ENCODE results near the gene ATF7. TPM values are rescaled to one million over a fixed set of nuclear protein-coding genes. Genes with fewer than 3 reads are reported as not detected.

The ATF7 gene
- total RNA-seq, 1 donor, result 17.4 TPM

DNA sequence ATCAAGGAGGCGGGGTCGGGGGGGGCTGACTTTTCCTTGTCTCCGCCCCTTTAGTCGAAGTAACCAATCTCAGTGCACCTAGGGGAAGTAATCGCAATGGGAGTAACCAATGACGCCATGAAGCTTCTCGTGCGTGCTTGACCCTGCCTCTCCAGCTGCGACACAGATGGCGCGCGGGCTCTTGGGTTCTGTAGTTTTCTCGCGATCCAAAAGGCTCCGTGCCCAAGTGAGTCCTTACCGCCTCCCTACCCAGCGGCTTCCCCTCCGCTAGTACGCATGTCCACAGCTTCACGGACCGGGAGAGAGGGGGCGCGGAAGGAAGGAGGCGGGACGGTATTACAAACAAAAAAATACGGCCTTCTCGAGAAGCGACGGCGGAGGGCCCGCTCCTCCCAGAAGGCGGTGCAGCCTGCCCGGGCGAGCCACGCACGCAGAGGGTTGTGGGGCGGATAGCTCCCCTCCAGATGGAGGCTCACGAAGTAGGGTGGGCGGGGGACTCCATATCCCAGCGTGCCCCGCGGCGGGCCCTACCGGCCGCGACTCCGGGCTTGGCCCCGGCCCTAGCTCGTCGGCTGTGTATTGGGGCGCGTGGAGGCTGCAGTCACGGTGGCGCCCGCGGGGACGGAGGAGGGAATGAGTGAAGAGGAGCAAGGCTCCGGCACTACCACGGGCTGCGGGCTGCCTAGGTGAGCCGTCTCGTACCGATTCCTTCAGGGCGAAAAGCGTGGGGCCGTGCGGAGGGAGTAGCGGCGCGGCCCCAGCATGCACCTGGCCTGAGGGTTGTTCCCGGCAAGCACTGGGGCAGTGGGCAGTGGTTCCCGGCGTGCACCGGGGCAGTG lies 125.2 kb downstream of the ATF7 start, which contains the start of gene TARBP2:
TSS of gene TARBP2 (plus strand) at position 508 of the 839 bp plus-strand sequence. CDS start at position 634, 126 bp downstream.
- H2AFZ ChIP-seq (ENCODE audit: low read length), result peak within 1 kb of the TSS; percentile 86
- no peaks in the 10 kb centered on the region for H3K9me3 ChIP-seq (ENCODE audit: low read depth, low read length)
- H3K4me1 ChIP-seq (ENCODE audit: insufficient read depth, low read length), result peaks cover 70% of the 10 kb centered on the region
- peak within 1 kb of the TSS; percentile 88 for H3K4me2 ChIP-seq (ENCODE audit: insufficient read depth, low read length)
- H4K20me1 ChIP-seq (ENCODE audit: insufficient read depth, low read length), result peaks cover 3% of the 10 kb centered on the region
- peak; percentile 97 for DNase-seq (ENCODE audit: insufficient read length, low spot score, missing footprints)
- no peaks in the 10 kb centered on the region for H3K27me3 ChIP-seq (ENCODE audit: insufficient read depth, low read length)
- H3K36me3 ChIP-seq (ENCODE audit: insufficient read depth, low read length), result peaks cover 19% of the 10 kb centered on the region
- TF ChIP-seq CTCF (IDR thresholded peaks at IDR 0.05; ENCODE audit: extremely low read depth, low read depth, low read length), result no peak
- peak within 1 kb of the TSS; percentile 93 for H3K27ac ChIP-seq (ENCODE audit: low read depth, low read length)
- peak within 1 kb of the TSS; percentile 72 for H3K4me3 ChIP-seq (ENCODE audit: insufficient read depth, low read length)
- peaks cover 54% of the 10 kb centered on the region for H3K79me2 ChIP-seq (ENCODE audit: insufficient read depth, low read length)

DNA sequence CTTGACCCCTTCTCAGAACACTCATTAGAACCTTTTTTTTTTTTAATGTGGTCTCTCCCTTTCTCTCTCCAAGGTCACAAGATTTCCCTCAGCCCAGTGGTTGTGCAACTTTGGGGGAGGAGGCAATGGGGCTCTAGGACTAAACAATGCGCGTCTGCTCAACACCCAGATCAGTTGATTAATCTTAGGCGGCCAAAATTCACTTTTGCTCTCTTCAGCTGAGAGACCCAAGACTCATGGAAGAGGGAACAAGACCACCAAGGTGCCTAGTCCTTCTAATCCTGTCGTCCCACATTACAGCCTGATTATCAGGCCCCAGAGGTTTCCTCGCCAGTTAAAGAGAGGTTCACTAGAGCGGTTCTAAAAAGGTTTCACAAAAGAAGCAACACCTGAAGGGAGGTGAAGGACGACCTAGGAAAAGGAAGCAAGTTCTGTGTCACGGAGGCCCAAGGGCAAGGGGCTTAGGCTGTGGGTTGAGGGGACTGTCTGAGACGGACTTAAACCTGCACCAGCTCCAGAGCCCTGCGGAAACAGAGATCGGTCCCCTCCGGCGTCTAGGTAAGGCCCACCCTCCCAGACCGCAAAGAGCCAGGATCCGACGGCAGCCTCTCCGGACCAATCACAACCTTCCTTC lies 125.9 kb downstream of the ATF7 start:
- Histone ChIP-seq H4K20me1 (ENCODE audit: insufficient read depth, low read length) (peaks cover 3% of the 10 kb centered on the region), H3K4me1 (ENCODE audit: insufficient read depth, low read length) (peaks cover 63% of the 10 kb centered on the region), H2AFZ (ENCODE audit: low read length) (peak overlapping the region; percentile 73), H3K4me3 (ENCODE audit: insufficient read depth, low read length) (peak overlapping the region; percentile 72), H3K36me3 (ENCODE audit: insufficient read depth, low read length) (peaks cover 14% of the 10 kb centered on the region), H3K27ac (ENCODE audit: low read depth, low read length) (peak overlapping the region; percentile 93), H3K4me2 (ENCODE audit: insufficient read depth, low read length) (peak overlapping the region; percentile 88), H3K79me2 (ENCODE audit: insufficient read depth, low read length) (peaks cover 60% of the 10 kb centered on the region), H3K9me3 (ENCODE audit: low read depth, low read length) (no peaks in the 10 kb centered on the region), H3K27me3 (ENCODE audit: insufficient read depth, low read length) (no peaks in the 10 kb centered on the region)
- no peak for DNase-seq (ENCODE audit: insufficient read length, low spot score, missing footprints)
- no peak for TF ChIP-seq CTCF (IDR thresholded peaks at IDR 0.05; ENCODE audit: extremely low read depth, low read depth, low read length)

- DNase-seq (ENCODE audit: insufficient read length, low spot score, missing footprints), result peak; percentile 87
- Histone ChIP-seq H3K79me2 (ENCODE audit: insufficient read depth, low read length) (peaks cover 60% of the 10 kb centered on the region), H3K27ac (ENCODE audit: low read depth, low read length) (peak within 1 kb of the TSS; percentile 93), H3K27me3 (ENCODE audit: insufficient read depth, low read length) (no peaks in the 10 kb centered on the region), H3K9me3 (ENCODE audit: low read depth, low read length) (no peaks in the 10 kb centered on the region), H3K4me3 (ENCODE audit: insufficient read depth, low read length) (peak within 1 kb of the TSS; percentile 72), H3K36me3 (ENCODE audit: insufficient read depth, low read length) (peaks cover 11% of the 10 kb centered on the region), H2AFZ (ENCODE audit: low read length) (peak within 1 kb of the TSS; percentile 73), H4K20me1 (ENCODE audit: insufficient read depth, low read length) (peaks cover 3% of the 10 kb centered on the region), H3K4me1 (ENCODE audit: insufficient read depth, low read length) (peaks cover 55% of the 10 kb centered on the region), H3K4me2 (ENCODE audit: insufficient read depth, low read length) (peak within 1 kb of the TSS; percentile 88)
- no peak for TF ChIP-seq CTCF (IDR thresholded peaks at IDR 0.05; ENCODE audit: extremely low read depth, low read depth, low read length)
These were observed 126.7 kb downstream of the ATF7 start, which contains the start of gene MAP3K12 for GRCh38 chr12:53499266-53500141. TSS of gene MAP3K12 (minus strand) at chr12:53499458. CDS start at chr12:53487391, 12,067 bp downstream.
